Epithelial cell of esophagus (primary cell): ENCODE results near the gene PSORS1C1.

Experiments
- DNase-seq: peaks from one replicate; pipeline ENCODE4 v3.0.0; 2010; ENCODE audit warnings: low read depth
- H3K4me3 ChIP-seq: 2 replicates; pipeline ENCODE4 v1.5.1; 2011; ENCODE audit warnings: mild to moderate bottlenecking, low read length, control low read depth
- CTCF ChIP-seq: IDR thresholded peaks from 2 replicates; pipeline ENCODE4 v1.5.1; 2011; ENCODE audit warnings: low read depth, mild to moderate bottlenecking, low read length, control low read depth, inconsistent platforms; ENCODE audit not compliant: insufficient read depth; ENCODE audit errors: missing control alignments

PSORS1C1 gene

GRCh38 chr6:31126396-31127175, 12.0 kb downstream of the PSORS1C1 start:
- no peak for DNase-seq
- TF ChIP-seq CTCF: no peak
- no peak overlapping the region for H3K4me3 ChIP-seq

GRCh38 chr6:31128093-31128676, 13.6 kb downstream of the PSORS1C1 start:
- TF ChIP-seq CTCF: peak; percentile 92
- no peak overlapping the region for H3K4me3 ChIP-seq
- DNase-seq: peak; percentile 64

- H3K4me3 ChIP-seq: no peak overlapping the region
- no peak for TF ChIP-seq CTCF
- DNase-seq: peak; percentile 40
Observed at GRCh38 chr6:31129130-31129529, 14.5 kb downstream of the PSORS1C1 start.

- TF ChIP-seq CTCF: no peak
- no peak for DNase-seq
- no peak overlapping the region for H3K4me3 ChIP-seq
Observed at GRCh38 chr6:31130751-31131150, 16.2 kb downstream of the PSORS1C1 start.

- no peak overlapping the region for H3K4me3 ChIP-seq
- TF ChIP-seq CTCF: no peak
- no peak for DNase-seq
Observed at GRCh38 chr6:31131595-31131994, 17.0 kb downstream of the PSORS1C1 start.

GRCh38 chr6:31132806-31133205, 18.2 kb downstream of the PSORS1C1 start:
- no peak for TF ChIP-seq CTCF
- no peak for DNase-seq
- H3K4me3 ChIP-seq: no peak overlapping the region
